GM12878 (cell line): ENCODE data around the gene AGR3. TPM values are rescaled to one million over a fixed set of nuclear protein-coding genes. Genes with fewer than 3 reads are reported as not detected.

Experiments used
- ATAC-seq: fragments of 200-7000 bp; cut with Tn5 transposase; 3 replicates; pipeline ENCODE4 v1.9.1; 2020; ENCODE audit warnings: mild to moderate bottlenecking, moderate library complexity
- BruUV-seq: library from RNA; stranded (reverse); fragments of 400-500 nt; replicated peaks from 2 replicates; lab custom pipeline; 2021; lab: Mats Ljungman, UMichigan
- CTCF ChIA-PET: fragments of 300-600 bp; sonication (Branson Sonifier 250); formaldehyde crosslinking; extraction: SDS; loops from one replicate; lab custom pipeline; 2021; ENCODE audit warnings: inconsistent platforms; lab: Yijun Ruan, JAX
- POLR2A ChIA-PET: fragments of 350-600 bp; formaldehyde crosslinking; extraction: SDS; loops from one replicate; lab custom pipeline; 2021; ENCODE audit warnings: inconsistent platforms; lab: Charles Lee
- RAD21 ChIA-PET: fragments of 300-600 bp; sonication (Branson Sonifier 250); formaldehyde crosslinking; loops from one replicate; lab custom pipeline; 2023; ENCODE audit warnings: antibody characterized with exemption; ENCODE audit not compliant: unreplicated experiment; lab: Charles Lee
- SMC1A ChIA-PET: fragments of 300-600 bp; sonication (Branson Sonifier 250); formaldehyde crosslinking; loops from one replicate; lab custom pipeline; 2023; ENCODE audit not compliant: unreplicated experiment, uncharacterized antibody; lab: Charles Lee
- DNase-seq: peaks from one replicate; pipeline ENCODE4 v3.0.0-alpha.2; 2011; ENCODE audit warnings: low read depth, low spot score
- FAIRE-seq: peaks from 3 replicates; lab custom pipeline; 2011; peaks lifted over from hg19 to GRCh38; lab: Jason Lieb, UNC
- H2AFZ ChIP-seq: 2 replicates; pipeline ENCODE4 v1.6.0; 2011; ENCODE audit warnings: low read depth, low read length, control low read depth; ENCODE audit not compliant: control insufficient read depth
- H3K27ac ChIP-seq: 2 replicates; pipeline ENCODE4 v1.5.1; 2011; ENCODE audit warnings: control low read depth; ENCODE audit not compliant: control insufficient read depth, insufficient read depth
- H3K27me3 ChIP-seq, 2 experiments: replicated peaks in 1 of 2; 2 replicates each; pipeline versions ENCODE4 v1.6.0 to v1.6.1; 2011; ENCODE audit warnings: low read length in 1 of 2; ENCODE audit not compliant: control insufficient read depth in 2 of 2, insufficient read depth in 2 of 2
- H3K36me3 ChIP-seq, 2 experiments: 2 replicates each; pipeline ENCODE4 v1.5.1; 2011; ENCODE audit warnings: low read length in 1 of 2; ENCODE audit not compliant: control insufficient read depth in 2 of 2, insufficient read depth in 2 of 2
- H3K4me1 ChIP-seq: 2 replicates; pipeline ENCODE4 v1.6.1; 2011; ENCODE audit warnings: mild to moderate bottlenecking, low read length, moderate library complexity, mixed read lengths; ENCODE audit not compliant: control insufficient read depth, insufficient read depth
- H3K4me2 ChIP-seq: 2 replicates; pipeline ENCODE4 v1.6.0; 2011; ENCODE audit warnings: control low read depth; ENCODE audit not compliant: control insufficient read depth, insufficient read depth
- H3K4me3 ChIP-seq: fragments of 200-600 bp; sonication (generic); 2 replicates; pipeline ENCODE4 v1.5.1; 2016
- H3K79me2 ChIP-seq: 2 replicates; pipeline ENCODE4 v1.6.0; 2011; ENCODE audit warnings: low read length; ENCODE audit not compliant: control insufficient read depth, insufficient read depth
- H3K9ac ChIP-seq: 2 replicates; pipeline ENCODE4 v1.8.0; 2011; ENCODE audit warnings: low read length, control low read depth, mixed read lengths; ENCODE audit not compliant: control insufficient read depth, insufficient read depth
- H3K9me3 ChIP-seq: replicated peaks from 3 replicates; pipeline ENCODE4 v1.5.1; 2011; ENCODE audit warnings: mild to moderate bottlenecking, low read length; ENCODE audit not compliant: control insufficient read depth, insufficient read depth
- H4K20me1 ChIP-seq: 2 replicates; pipeline ENCODE4 v1.6.0; 2011; ENCODE audit not compliant: control insufficient read depth, insufficient read depth
- BMI1 ChIP-seq: fragments of 450-650 bp; IDR thresholded peaks from 2 replicates; pipeline ENCODE4 v1.6.1; 2016; ENCODE audit warnings: mild to moderate bottlenecking, moderate library complexity, borderline replicate concordance
- CHD2 ChIP-seq: IDR thresholded peaks from 2 replicates; pipeline ENCODE4 v1.6.1; 2011; ENCODE audit warnings: low read depth, low read length, improper control_type of control experiment, borderline replicate concordance
- CTCF ChIP-seq, 3 experiments: IDR thresholded peaks in 2 of 3; conservative IDR thresholded peaks in 1 of 3; 2 replicates each; pipeline ENCODE4 v1.5.1; 2011; ENCODE audit warnings: low read depth in 3 of 3, low read length in 3 of 3, mild to moderate bottlenecking in 3 of 3, control low read depth in 2 of 3, moderate library complexity in 2 of 3, inconsistent platforms in 1 of 3, mixed read lengths in 1 of 3; ENCODE audit not compliant: control insufficient read depth in 2 of 3, insufficient read depth in 1 of 3; ENCODE audit errors: extremely low read depth in 1 of 3
- FOXM1 ChIP-seq: IDR thresholded peaks from 2 replicates; pipeline ENCODE4 v1.6.1; 2012; ENCODE audit warnings: low read depth, mild to moderate bottlenecking, inconsistent platforms, low read length, moderate library complexity
- NBN ChIP-seq: fragments of 450-650 bp; IDR thresholded peaks from 2 replicates; pipeline ENCODE4 v1.6.1; 2016
- NKRF ChIP-seq: fragments of 450-650 bp; conservative IDR thresholded peaks from 2 replicates; pipeline ENCODE4 v1.6.1; 2017; ENCODE audit warnings: mild to moderate bottlenecking, moderate library complexity
- NR2C1 ChIP-seq: fragments of 450-650 bp; IDR thresholded peaks from 2 replicates; pipeline ENCODE4 v1.6.1; 2017; ENCODE audit warnings: antibody characterized with exemption, mild to moderate bottlenecking, moderate library complexity
- RELA ChIP-seq: fragments of 450-650 bp; IDR thresholded peaks from 2 replicates; pipeline ENCODE4 v1.8.0; 2014; ENCODE audit warnings: borderline replicate concordance; ENCODE audit not compliant: partially characterized antibody
- TCF7 ChIP-seq: IDR thresholded peaks from 2 replicates; pipeline ENCODE4 v1.6.1; 2014; ENCODE audit warnings: antibody characterized with exemption, borderline replicate concordance
- WGBS: methylation state at CpG from one replicate; pipeline ENCODE4 v1.1.6; 2016; ENCODE audit warnings: low lambda C conversion rate; ENCODE audit not compliant: insufficient replicate concordance, insufficient coverage; ENCODE audit errors: missing lambda C conversion rate; 5-methylcytosine and 5-hydroxymethylcytosine counted together
- in situ Hi-C: fragments of 300-500 bp; cut with MboI; formaldehyde crosslinking; loops from 9 replicates; pipeline ENCODE4 v1.14.3; 2018; ENCODE audit warnings: mixed read lengths
- intact Hi-C: fragments of 100-400 bp; cut with micrococcal nuclease; formaldehyde crosslinking; loops from one replicate; pipeline ENCODE4 v1.14.2; 2022; ENCODE audit not compliant: unreplicated experiment
- polyA plus RNA-seq, 11 experiments: library from polyadenylated mRNA; depleted of rRNA in 4 of 11; unstranded in 6 of 11; stranded (reverse) in 5 of 11; fragments of >200 nt; fragmentation: Nextera tagmentation in 4 of 11; fragmentation: Illumina TruSeq in 1 of 11; extraction: Ambion mirVana in 4 of 11; extraction: Trizol in 1 of 11; gene quantifications; 1 replicate in 1 of 11; 2 replicates in 10 of 11; pipeline versions ENCODE4 v1.2.1 to v1.2.3, GENCODE V29; 2011 to 2016; ENCODE audit warnings: inconsistent platforms in 2 of 11, missing spikeins in 2 of 11, low read depth in 1 of 11
- total RNA-seq, 4 experiments: library from RNA; depleted of rRNA in 3 of 4; stranded (reverse); fragments of >200 nt in 3 of 4; fragmentation: Illumina TruSeq in 1 of 4; extraction: Trizol in 1 of 4; gene quantifications; 2 replicates each; pipeline versions ENCODE4 v1.2.1 to v1.2.3, GENCODE V29; 2013 to 2021
- TF ChIP-seq, protein P1 (sequence below): IDR thresholded peaks from 2 replicates; pipeline ENCODE4 v1.6.1; 2011; ENCODE audit warnings: borderline replicate concordance, low read depth, mild to moderate bottlenecking, moderate library complexity, low read length; ENCODE audit not compliant: insufficient read depth, poor library complexity, severe bottlenecking
- TF ChIP-seq, protein P2 (sequence below): fragments of 450-650 bp; formaldehyde crosslinking; IDR thresholded peaks from 2 replicates; pipeline ENCODE4 v1.4.0; 2020; ENCODE audit warnings: mild to moderate bottlenecking, moderate library complexity
- TF ChIP-seq, protein P3 (sequence below): fragments of 450-650 bp; IDR thresholded peaks from 2 replicates; pipeline ENCODE4 v1.6.1; 2017; ENCODE audit warnings: mild to moderate bottlenecking, low read depth, inconsistent platforms; ENCODE audit not compliant: poor library complexity, severe bottlenecking

Gene AGR3
- total and polyA plus RNA-seq, 10 of the 15 experiments (the other 5 are each of a cell fraction or from before 2014, with no cell fraction given) = not detected

DNA sequence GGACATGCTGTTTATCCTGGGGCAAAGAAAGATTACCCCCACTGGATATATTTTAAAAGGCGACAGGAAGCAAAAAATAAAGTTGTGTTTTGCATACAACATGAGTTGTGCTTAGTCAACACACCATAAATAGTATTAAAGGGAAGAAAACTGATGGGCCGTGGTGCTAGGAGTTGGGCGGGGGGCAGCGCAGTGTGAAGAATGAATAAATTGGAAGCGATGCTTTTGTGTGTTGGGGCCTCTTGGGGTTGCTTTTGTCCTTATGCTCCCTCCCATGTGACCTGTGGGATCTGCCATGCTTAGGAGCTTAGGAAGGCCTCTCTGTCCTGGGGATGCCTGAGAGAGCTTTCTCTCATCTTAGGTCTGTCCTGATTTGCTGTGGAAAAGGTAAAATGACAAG is 35.0 kb upstream of the AGR3 start:
- WGBS = 25% methylated on average over 5 of the region's 5 CpGs
- Histone ChIP-seq H3K79me2 (no peaks in the 10 kb centered on the region), H3K27ac (no peak overlapping the region), H3K4me1 (no peaks in the 10 kb centered on the region), H3K36me3 (no peaks in the 10 kb centered on the region), H3K9ac (no peak overlapping the region), H4K20me1 (no peaks in the 10 kb centered on the region), H3K4me2 (no peak overlapping the region), H3K9me3 (no peaks in the 10 kb centered on the region), H3K4me3 (no peak overlapping the region), H2AFZ (no peak overlapping the region), H3K27me3 (no peaks in the 10 kb centered on the region; a peak in 2 of 4 replicates)
- POLR2A ChIA-PET = no interaction called here
- in situ Hi-C loops = no loop called here
- no peak for ATAC-seq
- no peak for DNase-seq
- SMC1A ChIA-PET = no interaction called here
- FAIRE-seq = no peak
- RAD21 ChIA-PET = interaction anchor here (1.0 kb wide), 1 partner anchor 24 kb away, joined by 3 read pairs; no protein-coding TSS in a partner anchor
- intact Hi-C loops = loop anchor here (5.0 kb wide), 2 partner anchors 219 to 314 kb away; no protein-coding TSS in a partner anchor
- CTCF ChIA-PET = interaction anchor here (0.6 to 2.1 kb wide), 3 partner anchors 23 to 209 kb away, joined by 3 to 33 read pairs (median 12); no protein-coding TSS in a partner anchor
- no TSS peak for BruUV-seq
- no peak for TF ChIP-seq NBN
- TF ChIP-seq, protein P1, sequence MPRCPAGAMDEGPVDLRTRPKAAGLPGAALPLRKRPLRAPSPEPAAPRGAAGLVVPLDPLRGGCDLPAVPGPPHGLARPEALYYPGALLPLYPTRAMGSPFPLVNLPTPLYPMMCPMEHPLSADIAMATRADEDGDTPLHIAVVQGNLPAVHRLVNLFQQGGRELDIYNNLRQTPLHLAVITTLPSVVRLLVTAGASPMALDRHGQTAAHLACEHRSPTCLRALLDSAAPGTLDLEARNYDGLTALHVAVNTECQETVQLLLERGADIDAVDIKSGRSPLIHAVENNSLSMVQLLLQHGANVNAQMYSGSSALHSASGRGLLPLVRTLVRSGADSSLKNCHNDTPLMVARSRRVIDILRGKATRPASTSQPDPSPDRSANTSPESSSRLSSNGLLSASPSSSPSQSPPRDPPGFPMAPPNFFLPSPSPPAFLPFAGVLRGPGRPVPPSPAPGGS = no peak
- no peak for TF ChIP-seq FOXM1
- TF ChIP-seq CHD2 = no peak
- no peak for TF ChIP-seq NKRF
- TF ChIP-seq, protein P2, sequence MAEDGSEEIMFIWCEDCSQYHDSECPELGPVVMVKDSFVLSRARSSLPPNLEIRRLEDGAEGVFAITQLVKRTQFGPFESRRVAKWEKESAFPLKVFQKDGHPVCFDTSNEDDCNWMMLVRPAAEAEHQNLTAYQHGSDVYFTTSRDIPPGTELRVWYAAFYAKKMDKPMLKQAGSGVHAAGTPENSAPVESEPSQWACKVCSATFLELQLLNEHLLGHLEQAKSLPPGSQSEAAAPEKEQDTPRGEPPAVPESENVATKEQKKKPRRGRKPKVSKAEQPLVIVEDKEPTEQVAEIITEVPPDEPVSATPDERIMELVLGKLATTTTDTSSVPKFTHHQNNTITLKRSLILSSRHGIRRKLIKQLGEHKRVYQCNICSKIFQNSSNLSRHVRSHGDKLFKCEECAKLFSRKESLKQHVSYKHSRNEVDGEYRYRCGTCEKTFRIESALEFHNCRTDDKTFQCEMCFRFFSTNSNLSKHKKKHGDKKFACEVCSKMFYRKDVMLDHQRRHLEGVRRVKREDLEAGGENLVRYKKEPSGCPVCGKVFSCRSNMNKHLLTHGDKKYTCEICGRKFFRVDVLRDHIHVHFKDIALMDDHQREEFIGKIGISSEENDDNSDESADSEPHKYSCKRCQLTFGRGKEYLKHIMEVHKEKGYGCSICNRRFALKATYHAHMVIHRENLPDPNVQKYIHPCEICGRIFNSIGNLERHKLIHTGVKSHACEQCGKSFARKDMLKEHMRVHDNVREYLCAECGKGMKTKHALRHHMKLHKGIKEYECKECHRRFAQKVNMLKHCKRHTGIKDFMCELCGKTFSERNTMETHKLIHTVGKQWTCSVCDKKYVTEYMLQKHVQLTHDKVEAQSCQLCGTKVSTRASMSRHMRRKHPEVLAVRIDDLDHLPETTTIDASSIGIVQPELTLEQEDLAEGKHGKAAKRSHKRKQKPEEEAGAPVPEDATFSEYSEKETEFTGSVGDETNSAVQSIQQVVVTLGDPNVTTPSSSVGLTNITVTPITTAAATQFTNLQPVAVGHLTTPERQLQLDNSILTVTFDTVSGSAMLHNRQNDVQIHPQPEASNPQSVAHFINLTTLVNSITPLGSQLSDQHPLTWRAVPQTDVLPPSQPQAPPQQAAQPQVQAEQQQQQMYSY (CRISPR knock-in tag) = no peak
- no peak for TF ChIP-seq NR2C1
- TF ChIP-seq, protein P3, sequence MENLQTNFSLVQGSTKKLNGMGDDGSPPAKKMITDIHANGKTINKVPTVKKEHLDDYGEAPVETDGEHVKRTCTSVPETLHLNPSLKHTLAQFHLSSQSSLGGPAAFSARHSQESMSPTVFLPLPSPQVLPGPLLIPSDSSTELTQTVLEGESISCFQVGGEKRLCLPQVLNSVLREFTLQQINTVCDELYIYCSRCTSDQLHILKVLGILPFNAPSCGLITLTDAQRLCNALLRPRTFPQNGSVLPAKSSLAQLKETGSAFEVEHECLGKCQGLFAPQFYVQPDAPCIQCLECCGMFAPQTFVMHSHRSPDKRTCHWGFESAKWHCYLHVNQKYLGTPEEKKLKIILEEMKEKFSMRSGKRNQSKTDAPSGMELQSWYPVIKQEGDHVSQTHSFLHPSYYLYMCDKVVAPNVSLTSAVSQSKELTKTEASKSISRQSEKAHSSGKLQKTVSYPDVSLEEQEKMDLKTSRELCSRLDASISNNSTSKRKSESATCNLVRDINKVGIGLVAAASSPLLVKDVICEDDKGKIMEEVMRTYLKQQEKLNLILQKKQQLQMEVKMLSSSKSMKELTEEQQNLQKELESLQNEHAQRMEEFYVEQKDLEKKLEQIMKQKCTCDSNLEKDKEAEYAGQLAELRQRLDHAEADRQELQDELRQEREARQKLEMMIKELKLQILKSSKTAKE = no peak
- no peak for TF ChIP-seq BMI1
- no peak for TF ChIP-seq TCF7
- TF ChIP-seq RELA = no peak
- no peak for TF ChIP-seq CTCF (IDR thresholded peaks at IDR 0.05 in 2 of 3, conservative IDR thresholded peaks at IDR 0.05 in 1 of 3; ENCODE audit: control insufficient read depth in 2 of 3, extremely low read depth in 1 of 3, insufficient read depth in 1 of 3, low read depth in 3 of 3, low read length in 3 of 3)
